GM18498 (cell line): ENCODE data around the gene TCEAL2.
"Not testable (repeated sequence)": the region's sequence is repeated elsewhere in the genome, so short reads cannot be mapped to it uniquely, and the experiment has no call there.

Experiments used
- ATAC-seq: cut with Tn5 transposase; IDR thresholded peaks from one replicate; pipeline ENCODE4 v1.9.1; 2021; ENCODE audit warnings: mild to moderate bottlenecking, moderate library complexity; ENCODE audit not compliant: unreplicated experiment

TCEAL2 gene

DNA sequence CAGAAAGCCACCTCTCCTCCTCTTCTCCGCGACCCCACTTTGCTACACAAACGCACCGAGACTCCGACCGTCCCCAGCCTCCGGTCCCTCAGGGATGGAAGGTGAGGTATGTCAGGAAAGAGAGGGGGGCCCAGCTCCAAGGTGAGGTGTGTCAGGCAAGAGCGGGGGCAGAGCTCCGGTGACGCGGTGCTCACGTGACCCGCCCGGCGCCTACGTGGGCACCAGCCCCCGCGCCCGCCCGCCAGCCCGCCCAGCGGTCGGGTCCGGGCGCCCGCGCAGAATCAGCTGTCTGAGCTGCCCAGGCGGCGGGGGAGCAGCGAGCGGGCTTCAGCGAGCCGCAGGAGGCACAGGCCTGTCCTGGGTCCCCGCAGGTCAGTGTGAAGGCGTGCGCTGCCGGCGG, at the start of gene TCEAL2:
Gene TCEAL2, plus strand, starts transcription at position 244 of the 400 bp plus-strand sequence. CDS start 1,152 bp downstream, outside the sequence.
- ATAC-seq, result not testable (repeated sequence)

DNA sequence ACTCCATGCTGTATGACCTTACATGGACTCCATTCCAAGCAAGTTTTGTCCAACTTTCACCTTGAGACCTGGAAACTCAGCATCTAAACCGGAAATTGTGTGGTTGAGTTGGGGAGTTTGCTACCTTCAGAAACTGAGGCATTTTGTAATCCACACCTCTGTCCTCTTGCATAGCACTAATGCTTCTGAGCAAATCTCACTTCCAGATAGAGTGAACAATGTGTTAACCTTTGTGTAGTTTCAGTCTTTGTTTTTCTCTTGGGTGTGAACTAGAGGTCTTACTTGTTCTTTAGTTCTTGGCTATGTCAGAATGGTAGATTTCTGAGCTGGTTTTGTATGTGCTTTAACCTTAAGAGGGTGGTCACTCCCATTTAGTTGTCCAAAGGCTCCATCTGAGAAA, 48.1 kb upstream of the TCEAL2 start:
- peak; percentile 51 for ATAC-seq

DNA sequence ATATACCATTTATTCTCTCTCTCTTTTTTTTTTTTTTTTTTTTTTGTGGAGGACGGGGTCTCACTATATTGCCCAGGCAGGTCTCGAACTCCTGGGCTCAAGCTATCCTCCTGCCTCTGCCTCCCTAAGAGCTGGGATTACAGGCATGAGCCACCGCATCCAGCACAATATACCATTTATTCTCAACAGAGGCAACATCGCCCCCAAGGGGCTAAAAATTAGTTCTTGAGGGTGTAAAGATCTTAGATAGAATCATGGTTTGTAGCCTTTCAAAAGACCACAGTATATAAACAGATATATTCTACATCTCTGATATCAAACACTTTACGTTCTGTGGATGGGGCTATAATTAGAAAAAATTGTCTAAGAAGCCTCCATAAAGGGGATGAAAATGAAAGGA, 39.8 kb upstream of the TCEAL2 start:
- no peak for ATAC-seq

DNA sequence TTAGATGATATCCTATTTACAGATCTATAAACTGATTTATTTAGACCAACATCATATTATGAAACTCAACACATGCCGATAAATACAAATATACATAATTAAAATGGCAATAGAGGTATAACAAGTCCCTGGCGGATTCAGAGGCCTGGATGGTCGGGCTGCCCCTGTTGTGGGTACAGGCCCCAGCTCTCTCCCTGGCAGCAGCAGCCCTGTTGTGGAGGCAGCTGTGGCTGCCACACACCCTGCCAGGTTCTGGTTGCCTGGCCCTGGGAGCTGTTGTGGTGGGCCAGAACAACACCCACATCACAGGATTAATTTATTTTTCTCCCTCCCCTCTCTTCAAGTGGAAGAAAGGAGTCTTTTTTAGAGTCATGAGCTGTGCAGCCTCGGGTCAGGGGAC, 12.1 kb upstream of the TCEAL2 start:
- ATAC-seq, result no peak

DNA sequence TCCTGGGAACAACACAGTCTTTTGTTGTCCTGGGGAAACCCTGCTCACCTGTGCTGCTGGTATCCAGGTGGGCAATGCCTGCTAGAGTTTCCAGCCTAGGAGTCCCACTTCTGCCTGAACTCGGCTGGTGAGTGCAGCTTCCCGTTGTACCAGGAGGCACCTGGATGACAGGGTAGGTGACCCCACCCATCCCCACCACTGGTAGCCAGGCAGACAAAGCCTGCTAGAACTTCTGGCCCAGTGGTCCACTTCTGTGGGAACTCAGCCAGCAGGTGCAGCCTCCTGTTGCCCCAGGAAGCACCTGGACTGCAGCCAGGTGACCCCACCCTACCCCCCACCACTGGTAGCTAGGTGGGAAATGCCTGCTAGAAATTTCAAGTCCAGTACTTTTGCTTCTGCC, 9.7 kb upstream of the TCEAL2 start:
- no peak for ATAC-seq

DNA sequence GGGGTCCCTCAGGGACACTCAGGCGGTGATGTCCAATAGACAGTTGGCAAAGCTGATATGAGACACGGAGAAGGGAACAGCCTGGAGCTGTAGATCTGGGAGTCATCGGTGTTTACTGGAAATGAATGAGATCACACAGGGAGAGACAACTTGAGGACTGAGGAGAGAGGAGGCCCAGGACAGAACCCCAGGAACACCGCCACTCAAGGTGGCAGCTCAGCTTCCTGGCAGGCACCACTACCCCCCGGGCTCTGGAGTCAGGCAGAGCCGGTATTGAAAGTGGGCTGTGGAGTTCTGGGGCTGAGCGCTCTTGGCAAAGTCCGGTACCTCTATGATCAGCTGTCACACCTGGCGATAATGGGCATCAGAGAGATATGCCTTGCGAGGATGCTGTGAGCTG, 465 bp upstream of the TCEAL2 start:
- not testable (repeated sequence) for ATAC-seq

DNA sequence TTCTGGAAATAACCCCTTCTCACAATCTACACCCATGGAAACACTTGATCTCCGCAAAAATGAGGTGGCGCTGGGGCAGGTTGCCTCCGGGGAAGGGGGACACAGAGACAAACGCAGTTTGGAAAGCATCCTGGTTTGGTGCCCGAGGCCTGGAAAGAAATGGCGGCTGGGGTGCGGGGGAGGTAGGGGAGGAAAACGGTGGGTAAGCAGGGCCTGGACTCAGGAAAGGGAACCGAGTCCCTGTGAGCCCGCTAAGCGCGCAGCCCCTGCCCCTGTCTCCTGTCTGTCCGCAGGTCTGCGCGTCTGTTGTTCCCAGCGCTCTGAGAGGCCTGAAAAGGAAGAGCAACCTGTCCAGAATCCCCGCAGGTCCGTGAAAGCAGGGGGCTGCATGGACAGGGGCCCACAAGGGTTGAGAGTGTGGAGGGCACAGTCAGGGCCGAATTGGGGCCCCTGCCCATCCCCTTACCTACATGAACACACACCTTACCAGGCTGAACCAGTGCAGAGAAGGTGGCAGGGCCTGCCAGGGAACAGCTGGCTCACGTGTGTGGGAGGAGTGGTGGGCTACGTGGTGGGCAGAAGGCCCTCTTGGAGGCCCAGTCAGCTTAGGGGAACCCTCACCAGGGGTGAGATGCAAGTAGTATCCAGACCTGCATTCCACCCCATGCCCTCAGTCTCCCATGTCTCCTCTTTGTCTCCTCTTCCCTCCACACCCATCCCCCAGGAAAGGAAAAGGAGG, 770 bp downstream of the TCEAL2 start:
- ATAC-seq, result not testable (repeated sequence)

DNA sequence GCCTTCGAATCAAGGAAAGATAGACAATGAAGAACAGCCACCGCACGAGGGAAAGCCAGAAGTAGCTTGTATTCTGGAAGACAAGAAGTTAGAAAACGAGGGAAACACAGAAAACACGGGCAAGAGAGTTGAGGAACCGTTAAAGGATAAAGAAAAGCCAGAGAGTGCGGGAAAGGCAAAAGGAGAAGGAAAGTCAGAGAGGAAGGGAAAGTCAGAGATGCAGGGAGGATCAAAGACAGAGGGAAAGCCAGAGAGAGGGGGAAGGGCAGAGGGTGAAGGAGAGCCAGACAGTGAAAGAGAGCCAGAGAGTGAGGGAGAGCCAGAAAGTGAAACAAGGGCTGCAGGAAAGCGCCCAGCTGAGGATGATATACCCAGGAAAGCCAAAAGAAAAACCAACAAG, 1.4 kb downstream of the TCEAL2 start:
- ATAC-seq, result no peak

DNA sequence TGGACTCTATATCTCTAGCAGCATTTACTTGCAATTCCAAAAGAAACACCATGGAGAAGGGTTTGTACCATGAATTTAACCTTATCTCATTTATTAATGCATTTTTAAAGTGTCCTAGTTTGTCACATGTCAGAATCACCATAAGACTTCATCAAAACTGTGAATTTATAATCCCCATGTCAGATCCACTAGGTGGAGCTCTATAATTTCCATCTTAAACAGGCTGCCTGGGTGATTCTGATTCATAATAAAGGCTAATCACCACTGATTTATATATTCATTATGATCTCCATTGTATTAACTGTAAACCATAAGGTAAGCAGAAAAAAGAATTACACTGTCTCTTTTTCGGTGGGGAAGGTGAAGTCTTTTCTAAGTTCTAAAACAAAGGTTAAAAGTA, 4.0 kb downstream of the TCEAL2 start:
- no peak for ATAC-seq

DNA sequence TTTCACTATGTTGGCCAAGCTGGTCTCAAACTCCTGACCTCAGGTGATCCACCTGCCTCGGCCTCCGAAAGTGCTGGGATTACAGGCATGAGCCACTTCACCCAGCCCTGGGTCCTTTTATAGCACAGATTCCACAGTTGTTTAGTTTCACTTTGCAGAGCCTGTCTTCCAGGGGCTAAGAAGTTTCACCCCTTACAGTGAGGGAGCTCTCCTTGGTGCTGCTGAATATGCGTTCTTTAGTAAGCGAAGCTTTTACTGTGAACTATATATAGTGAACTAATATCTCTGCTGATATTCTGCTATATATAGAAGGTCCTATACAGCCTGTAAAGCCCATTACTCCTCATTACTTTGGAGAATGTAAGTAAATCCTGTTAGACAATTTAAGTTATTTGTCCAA, 12.6 kb downstream of the TCEAL2 start:
- no peak for ATAC-seq

DNA sequence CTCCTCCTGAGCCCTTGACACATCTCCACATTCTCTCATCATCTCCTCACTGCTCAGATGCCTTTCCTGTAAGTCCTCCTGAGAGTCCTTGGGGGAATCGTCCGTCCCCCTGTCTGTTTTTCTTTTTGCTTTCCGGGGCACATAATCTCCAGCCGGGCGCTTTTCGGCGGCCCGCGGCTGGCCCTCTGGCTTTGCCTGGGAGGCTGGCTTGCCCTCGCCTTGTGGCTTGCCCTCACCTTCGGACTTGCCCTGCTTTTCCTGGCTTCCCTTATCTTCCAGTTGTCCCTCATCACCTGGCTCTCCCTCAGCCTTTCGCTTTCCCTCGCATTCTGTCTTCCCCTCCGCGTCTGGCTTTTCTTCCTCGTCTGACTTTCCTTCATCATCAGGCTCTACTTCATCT, 15.4 kb downstream of the TCEAL2 start:
- not testable (repeated sequence) for ATAC-seq

DNA sequence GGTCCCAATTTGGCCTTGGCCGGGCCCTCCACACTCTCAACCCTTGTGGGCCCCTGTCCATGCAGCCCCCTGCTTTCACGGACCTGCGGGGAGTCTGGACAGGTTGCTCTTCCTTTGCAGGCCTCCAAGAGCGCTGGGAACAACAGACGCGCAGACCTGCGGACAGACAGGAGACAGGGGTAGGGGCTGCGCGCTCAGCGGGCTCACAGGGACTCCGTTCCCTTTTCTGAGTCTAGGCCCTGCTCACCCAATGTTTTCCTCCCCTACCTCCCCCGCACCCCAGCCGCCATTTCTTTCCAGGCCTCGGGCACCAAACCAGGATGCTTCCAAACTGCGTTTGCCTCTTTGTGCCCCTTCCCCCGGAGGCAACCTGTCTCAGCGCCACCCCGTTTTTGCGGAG, 16.2 kb downstream of the TCEAL2 start:
- ATAC-seq, result not testable (repeated sequence)

DNA sequence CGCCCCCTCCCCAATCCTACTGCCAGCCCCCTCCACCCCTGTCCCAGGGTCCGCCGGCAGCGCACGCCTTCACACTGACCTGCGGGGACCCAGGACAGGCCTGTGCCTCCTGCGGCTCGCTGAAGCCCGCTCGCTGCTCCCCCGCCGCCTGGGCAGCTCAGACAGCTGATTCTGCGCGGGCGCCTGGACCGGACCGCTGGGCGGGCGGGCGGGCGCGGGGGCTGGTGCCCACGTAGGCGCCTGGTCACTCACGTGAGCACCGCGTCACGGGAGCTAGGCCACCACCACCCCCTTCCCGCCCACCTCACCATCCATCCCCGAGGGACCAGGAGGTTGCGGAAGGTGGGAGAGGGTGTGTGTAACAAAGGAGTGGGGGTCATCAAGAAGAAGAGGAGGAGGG, 16.8 kb downstream of the TCEAL2 start, which contains the start of gene TCEAL6:
Gene TCEAL6, minus strand, starts transcription at position 208 of the 400 bp plus-strand sequence.
- ATAC-seq, result not testable (repeated sequence)

DNA sequence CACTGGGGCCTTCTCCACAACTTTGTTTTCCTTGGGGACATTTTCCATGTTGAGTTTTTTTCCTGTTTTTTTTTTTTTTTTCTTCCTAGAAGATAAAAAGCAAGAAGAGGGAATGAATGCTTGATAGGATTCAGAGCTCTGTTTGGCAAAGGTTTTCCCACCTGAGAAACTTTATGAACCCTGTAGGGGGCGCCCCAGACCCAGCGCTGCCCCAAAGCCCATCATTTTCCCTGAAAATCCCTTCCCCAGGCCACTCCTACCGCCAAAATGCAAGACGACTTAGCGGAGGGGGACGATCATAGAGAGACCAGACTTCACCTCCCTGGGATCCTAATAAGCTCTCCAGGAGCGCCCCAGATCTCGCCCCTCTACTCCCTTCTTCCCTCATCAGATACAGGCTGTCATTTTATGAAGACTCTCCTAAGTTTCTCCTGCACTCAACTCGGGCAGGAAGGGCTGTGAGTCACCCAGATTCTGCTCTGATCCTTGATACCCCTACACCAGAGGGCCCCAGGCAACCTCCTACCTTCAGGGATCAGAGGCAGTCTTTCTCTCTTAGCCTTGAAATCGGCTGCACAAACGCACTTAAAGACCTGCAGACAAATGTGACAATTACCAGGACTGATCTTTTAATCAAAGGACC, 28.9 kb downstream of the TCEAL2 start:
- no peak for ATAC-seq

DNA sequence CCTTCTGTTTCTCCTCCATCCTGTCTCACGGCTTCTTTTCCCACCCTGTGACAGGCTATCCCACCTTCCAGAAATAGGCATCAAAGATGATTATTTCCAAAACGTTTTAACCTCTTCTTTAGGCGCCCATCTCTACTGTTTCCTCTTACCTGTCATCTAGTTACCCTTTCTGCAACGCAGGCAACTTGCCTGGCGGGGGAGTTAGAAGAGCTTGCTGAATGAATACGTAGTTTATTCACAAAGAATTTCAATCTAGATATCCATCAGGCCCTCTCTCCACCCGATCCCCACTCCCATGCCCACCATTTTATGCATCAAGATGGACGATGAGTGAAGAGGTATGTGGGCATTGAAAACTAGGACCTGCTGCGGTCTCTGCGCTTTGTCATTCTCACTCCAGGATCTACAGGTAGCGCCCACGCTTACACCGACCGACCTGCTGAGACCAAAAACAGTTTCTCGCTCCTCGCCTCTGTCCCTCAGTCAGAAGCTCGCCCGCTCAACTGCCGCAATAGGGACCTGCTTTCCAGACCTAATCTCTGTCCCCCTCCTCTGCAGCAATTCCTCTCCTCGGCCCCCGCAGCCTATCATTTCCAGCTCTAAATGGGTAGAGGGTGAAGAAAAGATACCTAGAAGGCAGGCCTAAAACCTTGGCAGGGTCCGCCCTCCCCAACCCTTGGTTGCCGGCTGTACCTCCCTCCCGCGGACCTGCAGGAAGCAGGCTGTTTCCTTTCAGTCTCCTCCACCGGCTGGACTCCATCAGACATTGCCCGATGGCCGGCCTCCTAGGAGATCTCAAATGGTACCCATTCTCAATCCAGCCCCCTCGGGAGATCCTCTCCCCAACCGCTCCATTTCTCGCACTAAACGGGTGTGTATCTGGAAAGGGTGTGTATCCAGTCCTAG, 29.7 kb downstream of the TCEAL2 start:
- ATAC-seq, result peak; percentile 49

DNA sequence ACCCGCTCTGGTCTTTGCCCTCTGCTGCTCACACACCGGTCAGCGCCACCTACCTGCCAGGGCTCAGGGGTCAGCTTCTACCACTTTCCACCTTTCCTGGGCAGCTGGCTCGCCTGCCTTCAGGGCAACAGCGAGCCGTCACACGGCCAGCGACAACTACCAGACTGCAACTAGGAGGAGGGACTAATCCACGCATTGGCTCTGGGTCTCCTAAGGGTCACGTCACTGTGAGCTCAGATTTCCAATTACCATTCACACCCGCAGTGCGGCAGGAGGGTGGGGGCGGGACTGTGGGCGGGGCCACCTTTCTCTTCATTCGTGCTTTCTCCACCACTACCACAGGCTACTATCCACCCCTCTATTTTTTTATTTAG, 30.3 kb downstream of the TCEAL2 start, which contains the start of gene BEX5:
Gene BEX5, minus strand, starts transcription at position 172 of the 374 bp plus-strand sequence. CDS start 1,712 bp downstream, outside the sequence.
- peak; percentile 98 for ATAC-seq
